Measurements from ENCODE around the gene SWSAP1. TPM values are rescaled to one million over a fixed set of nuclear protein-coding genes. Genes with fewer than 3 reads are reported as not detected.

Gene SWSAP1
- total and polyA plus RNA-seq, 8 donors: 0.37 to 4.1 (median 3.2) TPM; not detected in 3

DNA sequence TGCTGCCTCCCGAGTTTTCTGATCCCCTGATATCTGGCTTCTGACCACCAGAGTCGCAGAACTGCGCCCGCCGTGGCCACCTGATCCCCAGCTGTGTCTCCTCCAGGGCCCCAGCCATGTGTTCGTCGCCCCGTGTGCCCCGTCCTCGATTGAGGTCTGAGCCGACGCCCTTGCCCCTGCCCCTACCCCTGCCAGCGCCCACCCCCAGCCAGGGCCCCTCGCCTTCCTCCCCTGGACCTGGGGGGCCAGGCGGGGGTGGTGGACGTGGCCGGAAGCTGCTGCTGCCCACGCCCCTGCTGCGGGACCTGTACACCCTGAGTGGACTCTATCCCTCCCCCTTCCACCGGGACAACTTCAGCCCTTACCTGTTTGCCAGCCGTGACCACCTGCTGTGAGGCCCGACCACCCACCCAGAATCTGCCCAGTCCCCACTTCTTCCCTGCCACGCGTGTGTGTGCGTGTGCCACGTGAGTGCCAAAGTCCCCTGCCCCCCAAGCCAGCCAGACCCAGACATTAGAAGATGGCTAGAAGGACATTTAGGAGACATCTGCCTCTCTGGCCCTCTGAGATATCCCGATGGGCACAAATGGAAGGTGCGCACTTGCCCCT is 10.1 kb upstream of the SWSAP1 start:
- DNase-seq: peak in 1 of 2 donors; percentile 2
- Histone ChIP-seq H3K4me1 (peaks cover 0 to 14% (median 12%) of the 10 kb centered on the region in 4 donors), H3K27me3 (no peaks in the 10 kb centered on the region), H3K4me3 (no peak overlapping the region), H3K36me3 (peaks cover 12 to 94% (median 83%) of the 10 kb centered on the region in 4 donors), H3K9me3 (no peaks in the 10 kb centered on the region), H3K27ac (no peak overlapping the region)
- TF ChIP-seq EP300 (IDR thresholded peaks at IDR 0.05): no peak
- no peak for TF ChIP-seq POLR2AphosphoS5 (IDR thresholded peaks at IDR 0.05)
- TF ChIP-seq, protein P1, sequence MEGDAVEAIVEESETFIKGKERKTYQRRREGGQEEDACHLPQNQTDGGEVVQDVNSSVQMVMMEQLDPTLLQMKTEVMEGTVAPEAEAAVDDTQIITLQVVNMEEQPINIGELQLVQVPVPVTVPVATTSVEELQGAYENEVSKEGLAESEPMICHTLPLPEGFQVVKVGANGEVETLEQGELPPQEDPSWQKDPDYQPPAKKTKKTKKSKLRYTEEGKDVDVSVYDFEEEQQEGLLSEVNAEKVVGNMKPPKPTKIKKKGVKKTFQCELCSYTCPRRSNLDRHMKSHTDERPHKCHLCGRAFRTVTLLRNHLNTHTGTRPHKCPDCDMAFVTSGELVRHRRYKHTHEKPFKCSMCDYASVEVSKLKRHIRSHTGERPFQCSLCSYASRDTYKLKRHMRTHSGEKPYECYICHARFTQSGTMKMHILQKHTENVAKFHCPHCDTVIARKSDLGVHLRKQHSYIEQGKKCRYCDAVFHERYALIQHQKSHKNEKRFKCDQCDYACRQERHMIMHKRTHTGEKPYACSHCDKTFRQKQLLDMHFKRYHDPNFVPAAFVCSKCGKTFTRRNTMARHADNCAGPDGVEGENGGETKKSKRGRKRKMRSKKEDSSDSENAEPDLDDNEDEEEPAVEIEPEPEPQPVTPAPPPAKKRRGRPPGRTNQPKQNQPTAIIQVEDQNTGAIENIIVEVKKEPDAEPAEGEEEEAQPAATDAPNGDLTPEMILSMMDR (IDR thresholded peaks at IDR 0.05): no peak
- TF ChIP-seq POLR2A (IDR thresholded peaks at IDR 0.05): no peak
- WGBS, 5 donors: 89 to 93% (median 90%) methylated on average over 18 to 28 of the region's 28 CpGs
- intact Hi-C loops (cut with DNase I; ENCODE audit: low total_unique reads): no loop called here

DNA sequence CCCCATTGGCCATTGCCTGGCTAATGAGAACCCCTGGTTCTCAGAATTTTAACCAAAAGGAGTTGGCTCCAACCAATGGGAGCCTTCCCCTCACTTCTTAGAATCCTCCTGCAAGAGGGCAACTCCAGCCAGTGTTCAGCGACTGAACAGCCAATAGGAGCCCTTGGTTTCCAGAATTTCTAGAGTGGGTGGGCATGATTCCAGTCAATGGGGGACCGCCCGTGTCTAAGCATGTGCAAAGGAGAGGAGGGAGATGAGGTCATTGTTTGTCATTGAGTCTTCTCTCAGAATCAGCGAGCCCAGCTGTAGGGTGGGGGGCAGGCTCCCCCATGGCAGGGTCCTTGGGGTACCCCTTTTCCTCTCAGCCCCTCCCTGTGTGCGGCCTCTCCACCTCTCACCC is 9.5 kb upstream of the SWSAP1 start:
- Histone ChIP-seq H3K27me3 (no peaks in the 10 kb centered on the region), H3K4me1 (peaks cover 0 to 14% (median 12%) of the 10 kb centered on the region in 4 donors), H3K27ac (no peak overlapping the region), H3K4me3 (no peak overlapping the region), H3K9me3 (no peaks in the 10 kb centered on the region), H3K36me3 (peaks cover 12 to 94% (median 82%) of the 10 kb centered on the region in 4 donors)
- TF ChIP-seq, protein P1 (IDR thresholded peaks at IDR 0.05): no peak
- intact Hi-C loops (cut with DNase I; ENCODE audit: low total_unique reads): no loop called here
- WGBS, 5 donors: 74 to 88% (median 84%) methylated on average over 5 of the region's 5 CpGs
- peak in 1 of 2 donors; percentile 31 for DNase-seq

DNA sequence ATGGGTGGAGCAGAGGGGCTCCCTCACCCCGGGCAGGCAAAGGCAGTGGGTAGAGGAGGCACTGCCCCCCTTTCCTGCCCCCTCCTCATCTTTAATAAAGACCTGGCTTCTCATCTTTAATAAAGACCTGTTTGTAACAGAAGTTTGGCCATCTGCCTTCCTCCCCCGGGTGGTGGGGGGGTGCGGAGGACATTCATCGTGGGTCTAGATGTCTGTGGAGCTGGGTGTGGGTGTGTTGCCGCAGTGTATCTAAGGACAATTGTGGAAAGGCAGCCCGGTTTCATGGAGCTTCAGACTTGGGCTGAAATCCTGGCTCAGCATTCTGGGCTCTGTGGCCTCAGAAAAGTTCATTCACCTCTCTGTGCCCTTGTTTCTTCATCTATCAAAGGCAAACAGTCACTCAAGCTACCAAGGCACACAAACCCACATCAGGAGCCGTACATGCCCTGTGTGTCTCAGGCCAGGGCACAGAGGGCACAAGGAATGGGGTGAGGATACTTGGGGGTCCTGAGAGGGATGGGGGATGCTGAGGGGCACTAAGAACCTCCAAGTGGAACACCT is 8.8 kb upstream of the SWSAP1 start:
- Histone ChIP-seq H3K36me3 (peaks cover 12 to 94% (median 82%) of the 10 kb centered on the region in 4 donors), H3K27me3 (no peaks in the 10 kb centered on the region), H3K4me3 (no peak overlapping the region), H3K4me1 (peaks cover 0 to 13% (median 11%) of the 10 kb centered on the region in 4 donors), H3K9me3 (no peaks in the 10 kb centered on the region), H3K27ac (no peak overlapping the region)
- no peak for TF ChIP-seq EP300 (IDR thresholded peaks at IDR 0.05)
- no peak for TF ChIP-seq POLR2A (IDR thresholded peaks at IDR 0.05)
- TF ChIP-seq, protein P1 (IDR thresholded peaks at IDR 0.05): no peak
- TF ChIP-seq POLR2AphosphoS5 (IDR thresholded peaks at IDR 0.05): no peak
- DNase-seq: no peak
- 60 to 81% (median 75%) methylated on average over 7 of the region's 7 CpGs for WGBS, 5 donors
- intact Hi-C loops (cut with DNase I; ENCODE audit: low total_unique reads): no loop called here

DNA sequence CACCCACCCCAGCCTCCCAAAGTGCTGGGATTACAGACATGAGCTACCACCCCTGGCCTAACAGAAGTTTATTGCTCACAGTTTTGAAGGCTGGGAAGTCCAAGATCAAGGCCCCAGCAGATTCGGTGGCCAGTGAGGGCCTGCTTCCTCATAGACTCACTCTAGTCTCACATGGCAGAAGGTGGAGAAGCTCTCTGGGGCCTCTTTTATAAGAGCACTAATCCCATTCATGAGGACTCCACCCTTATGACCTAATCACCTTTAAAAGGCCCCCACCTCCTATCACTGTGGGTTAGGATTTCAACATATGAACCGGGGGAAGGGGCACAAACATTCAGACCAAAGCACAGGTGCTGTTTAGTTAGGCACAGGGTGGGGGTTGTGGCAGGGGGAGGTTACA is 6.9 kb upstream of the SWSAP1 start:
- Histone ChIP-seq H3K9me3 (no peaks in the 10 kb centered on the region), H3K27me3 (no peaks in the 10 kb centered on the region), H3K4me3 (no peak overlapping the region), H3K36me3 (peaks cover 12 to 81% (median 72%) of the 10 kb centered on the region in 4 donors), H3K4me1 (no peaks in the 10 kb centered on the region), H3K27ac (no peak overlapping the region)
- no peak for DNase-seq
- TF ChIP-seq POLR2AphosphoS5 (IDR thresholded peaks at IDR 0.05) (no peak), POLR2A (IDR thresholded peaks at IDR 0.05) (no peak), EP300 (IDR thresholded peaks at IDR 0.05) (no peak)
- intact Hi-C loops (cut with DNase I; ENCODE audit: low total_unique reads): no loop called here
- 81 to 88% (median 84%) methylated on average over 2 of the region's 2 CpGs for WGBS, 5 donors

DNA sequence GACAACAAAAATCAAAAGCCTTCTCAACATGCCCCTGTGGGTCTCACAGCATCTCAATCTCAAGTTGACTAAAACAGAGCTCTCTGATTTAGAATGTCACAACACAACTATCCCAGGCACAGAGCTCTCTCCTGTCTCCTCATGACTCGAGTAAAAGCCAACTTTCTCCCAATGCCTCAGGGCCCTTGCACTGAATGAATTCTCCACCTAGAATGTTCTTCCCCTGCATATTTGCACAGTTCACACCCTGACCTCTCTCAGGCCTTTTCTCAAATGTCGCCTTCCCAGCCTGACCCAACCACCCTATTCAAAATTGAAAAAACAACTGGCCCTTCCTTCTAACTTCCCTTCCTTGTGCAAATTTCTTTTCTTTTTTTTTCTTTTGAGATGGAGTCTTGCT is 3.7 kb upstream of the SWSAP1 start:
- no peak overlapping the region for H3K27ac ChIP-seq
- H3K4me1 ChIP-seq: peaks cover 13 to 19% (median 14%) of the 10 kb centered on the region in 4 donors
- 90 to 96% (median 94%) methylated on average over 2 of the region's 2 CpGs for WGBS, 5 donors
- no peak for DNase-seq
- H3K9me3 ChIP-seq: no peaks in the 10 kb centered on the region
- no peaks in the 10 kb centered on the region for H3K27me3 ChIP-seq
- intact Hi-C loops (cut with DNase I; ENCODE audit: low total_unique reads): no loop called here
- no peak for TF ChIP-seq EP300 (IDR thresholded peaks at IDR 0.05)
- TF ChIP-seq, protein P1 (IDR thresholded peaks at IDR 0.05): no peak
- no peak for TF ChIP-seq POLR2A (IDR thresholded peaks at IDR 0.05)
- no peak for TF ChIP-seq POLR2AphosphoS5 (IDR thresholded peaks at IDR 0.05)
- H3K36me3 ChIP-seq: peaks cover 0 to 49% (median 43%) of the 10 kb centered on the region in 4 donors
- no peak overlapping the region for H3K4me3 ChIP-seq

Measured in stomach (tissue), 9 donors.